Stimulated activated CD8-positive, alpha-beta memory T cell treated with anti-CD3 and anti-CD28 coated beads, Interleukin-4, amount 100 ng/mL, for 4 hours (primary cell): ENCODE measurements around the gene RFNG.

Experiments
- DNase-seq, 2 donors: peaks; one replicate each; pipeline ENCODE4 v3.0.0-alpha.2; 2020; ENCODE audit warnings: low read depth in 2 of 2, low spot score in 1 of 2

The RFNG gene

DNA sequence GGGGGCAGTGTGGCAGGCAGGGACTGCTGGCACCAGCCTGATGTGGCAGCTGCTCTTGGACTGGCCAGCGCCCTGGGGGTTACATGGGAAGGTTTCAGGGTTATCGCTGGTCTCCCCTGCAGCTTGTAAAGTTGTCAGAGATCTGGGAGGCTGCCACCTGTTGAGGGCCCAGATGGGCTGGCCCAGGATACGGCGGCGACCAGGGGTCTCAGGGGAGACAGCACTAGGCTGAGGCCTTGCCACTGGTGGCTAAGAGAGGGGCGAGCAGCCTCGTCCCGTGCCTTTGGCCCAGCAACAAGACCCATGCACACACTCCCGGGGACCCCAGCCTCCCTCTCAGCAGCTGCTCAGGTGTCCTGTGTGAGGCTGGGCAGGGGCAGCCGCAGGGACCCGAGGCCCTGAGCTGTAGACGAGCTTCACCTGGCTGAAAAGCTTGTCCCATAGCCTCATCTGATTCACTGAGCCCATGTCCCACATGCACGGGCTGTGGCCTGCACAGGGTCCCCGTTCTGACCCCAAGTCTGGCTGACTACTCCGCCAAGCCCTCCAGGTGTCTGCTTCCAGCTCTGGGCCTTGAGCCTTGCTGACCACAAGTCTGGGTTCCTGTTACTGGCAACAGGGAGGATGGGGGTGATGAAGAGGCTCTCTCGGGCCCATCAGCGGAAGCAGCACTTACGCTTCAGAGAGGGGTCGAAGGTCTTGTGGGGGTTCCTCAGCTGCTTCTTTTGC is 7.8 kb upstream of the RFNG start:
- no peak for DNase-seq

- no peak for DNase-seq
Measured at GRCh38 chr17:82058855-82059249, 7.2 kb upstream of the RFNG start.

GRCh38 chr17:82058230-82058854 is 6.7 kb upstream of the RFNG start:
- no peak for DNase-seq

DNA sequence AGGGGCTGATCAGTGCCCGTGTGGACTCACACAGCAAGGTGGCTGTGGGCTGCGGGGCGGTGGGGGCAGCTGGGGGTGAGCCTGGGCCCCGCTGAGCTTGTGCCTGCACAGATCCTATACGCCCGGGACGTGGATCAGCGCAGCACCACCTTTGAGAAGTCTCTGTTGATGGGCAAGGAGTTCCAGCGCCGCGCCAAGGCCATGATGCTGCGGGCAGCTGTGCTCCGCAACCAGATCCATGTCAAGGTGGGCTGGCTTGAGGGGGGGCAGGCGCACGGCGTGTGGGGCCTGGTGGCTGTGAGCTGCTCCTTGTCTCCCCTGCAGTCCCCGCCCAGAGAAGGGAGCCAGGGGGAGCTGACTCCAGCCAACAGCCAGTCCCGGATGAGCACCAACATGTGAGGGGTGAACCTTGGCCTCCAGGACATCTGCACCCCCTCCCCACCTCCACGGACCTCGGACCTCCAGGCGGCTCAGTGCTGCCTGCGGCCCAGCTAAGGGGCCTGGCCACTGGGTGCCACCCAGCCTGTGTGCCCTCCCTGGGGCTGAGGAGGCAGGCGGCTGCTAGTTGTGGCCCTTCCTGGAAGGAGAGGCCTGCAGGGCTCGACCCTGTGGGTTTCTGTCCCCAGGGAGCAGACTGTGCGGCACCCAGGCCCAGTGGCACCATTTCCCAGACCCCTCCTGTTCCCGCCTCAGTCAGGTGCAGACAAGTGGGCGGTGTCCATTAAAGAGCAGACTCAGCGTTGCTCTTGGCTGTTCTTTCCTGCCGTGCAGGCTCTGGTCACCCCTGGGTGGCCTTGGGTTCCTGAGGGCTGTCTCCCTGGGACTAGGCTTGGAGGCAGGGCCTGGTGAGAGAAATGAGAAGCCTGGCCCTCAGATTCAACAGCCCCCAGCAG is 5.4 kb upstream of the RFNG start:
- DNase-seq = no peak

DNA sequence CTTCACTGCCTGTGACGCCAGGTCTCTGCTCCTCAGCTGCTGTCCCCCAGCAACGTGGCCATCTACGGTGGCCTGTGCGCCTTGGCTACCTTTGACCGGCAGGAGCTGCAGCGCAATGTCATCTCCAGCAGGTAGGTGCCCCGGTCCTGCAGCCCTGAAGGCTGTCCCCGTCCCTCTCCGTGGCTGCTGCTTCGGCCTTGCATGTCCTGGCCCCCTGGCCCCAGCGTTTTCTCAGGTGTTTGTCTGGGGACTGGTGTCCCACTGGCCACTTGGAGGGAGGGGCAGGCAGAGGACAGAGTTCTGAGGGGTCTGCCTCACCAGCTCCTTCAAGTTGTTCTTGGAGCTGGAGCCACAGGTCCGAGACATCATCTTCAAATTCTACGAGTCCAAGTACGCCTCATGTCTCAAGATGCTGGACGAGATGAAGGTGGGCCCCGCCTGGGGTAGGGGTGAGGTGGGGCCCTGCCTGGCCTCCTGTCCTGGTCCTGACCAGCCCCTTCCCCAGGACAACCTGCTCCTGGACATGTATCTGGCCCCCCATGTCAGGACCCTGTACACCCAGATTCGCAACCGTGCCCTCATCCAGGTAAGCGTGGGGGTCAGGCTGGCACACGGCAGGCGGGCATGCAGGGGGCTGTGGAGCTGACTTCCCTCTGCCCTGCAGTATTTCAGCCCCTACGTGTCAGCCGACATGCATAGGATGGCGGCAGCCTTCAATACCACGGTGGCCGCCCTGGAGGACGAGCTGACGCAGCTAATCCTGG is 4.5 kb upstream of the RFNG start:
- no peak for DNase-seq

GRCh38 chr17:82055023-82055964 is 3.7 kb upstream of the RFNG start:
- DNase-seq = no peak

DNA sequence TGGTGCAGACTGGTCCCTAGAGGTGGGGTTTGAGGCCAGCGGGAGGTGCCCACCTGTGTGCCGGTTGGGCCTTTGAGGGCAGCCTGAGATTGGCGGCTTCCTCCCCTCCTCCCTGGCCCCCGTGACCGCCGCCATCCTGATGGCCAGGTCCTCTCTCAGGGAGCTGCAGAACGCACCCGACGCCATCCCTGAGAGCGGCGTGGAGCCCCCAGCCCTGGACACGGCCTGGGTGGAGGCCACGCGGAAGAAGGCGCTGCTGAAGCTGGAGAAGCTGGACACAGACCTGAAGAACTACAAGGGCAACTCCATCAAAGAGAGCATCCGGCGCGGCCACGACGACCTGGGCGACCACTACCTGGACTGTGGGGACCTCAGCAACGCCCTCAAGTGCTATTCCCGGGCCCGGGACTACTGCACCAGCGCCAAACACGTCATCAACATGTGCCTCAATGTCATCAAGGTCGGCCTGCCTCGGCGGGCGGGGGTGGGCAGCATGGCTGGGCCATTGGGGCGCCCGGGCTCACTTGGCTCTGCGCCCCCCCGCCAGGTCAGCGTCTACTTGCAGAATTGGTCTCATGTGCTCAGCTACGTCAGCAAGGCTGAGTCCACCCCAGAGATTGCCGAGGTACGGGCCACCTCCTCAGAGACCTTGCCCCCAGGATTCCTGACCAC is 2.9 kb upstream of the RFNG start:
- no peak for DNase-seq

DNA sequence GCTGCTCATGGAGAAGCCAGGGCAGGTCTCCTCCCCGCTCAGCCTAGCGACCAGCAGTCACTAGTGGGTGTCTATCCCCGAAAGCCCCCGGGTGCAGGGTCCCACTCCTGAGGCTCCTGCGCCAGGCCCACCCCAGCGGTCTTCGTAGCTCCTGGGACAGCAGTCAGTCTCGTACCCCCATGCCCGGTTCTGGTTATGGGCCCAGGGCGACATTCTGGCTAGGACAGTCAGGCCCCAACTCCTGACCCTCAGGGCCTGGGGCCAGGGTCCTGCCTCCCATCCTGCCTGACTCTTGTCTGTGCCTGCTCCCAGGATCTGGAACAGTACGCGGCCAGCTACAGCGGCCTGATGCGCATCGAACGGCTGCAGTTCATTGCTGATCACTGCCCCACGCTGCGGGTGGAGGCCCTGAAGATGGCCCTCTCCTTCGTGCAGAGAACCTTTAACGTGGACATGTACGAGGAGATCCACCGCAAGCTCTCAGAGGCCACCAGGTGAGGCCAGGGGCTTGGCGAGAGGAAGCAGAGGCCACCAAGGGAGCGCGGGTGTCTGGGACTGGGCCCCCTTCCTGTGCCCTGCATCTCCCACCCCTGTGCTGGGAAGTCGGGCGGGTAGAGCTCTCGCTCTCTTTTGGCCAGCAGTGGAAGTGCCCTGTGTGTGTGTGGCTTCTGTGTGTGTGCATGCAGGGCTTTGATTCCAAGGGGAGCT is 2.1 kb upstream of the RFNG start:
- DNase-seq = no peak

DNA sequence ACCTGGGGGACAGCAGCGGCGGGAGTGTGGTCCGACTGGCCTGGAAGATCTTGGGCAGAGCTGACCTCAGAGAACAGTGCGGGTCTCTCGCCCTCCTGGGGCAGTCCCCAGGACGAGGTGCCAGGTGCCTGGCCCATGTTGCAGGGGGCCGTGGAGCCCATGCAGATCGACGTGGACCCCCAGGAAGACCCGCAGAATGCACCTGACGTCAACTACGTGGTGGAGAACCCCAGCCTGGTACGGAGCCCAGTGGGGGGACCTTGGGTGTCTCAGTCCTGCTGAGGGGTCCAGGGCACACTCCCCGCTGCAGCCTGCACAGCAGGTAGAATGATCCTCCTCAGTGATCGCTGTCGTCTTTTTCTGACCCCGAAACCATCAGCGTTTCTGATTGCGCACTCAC is 1.5 kb upstream of the RFNG start:
- DNase-seq = no peak

DNA sequence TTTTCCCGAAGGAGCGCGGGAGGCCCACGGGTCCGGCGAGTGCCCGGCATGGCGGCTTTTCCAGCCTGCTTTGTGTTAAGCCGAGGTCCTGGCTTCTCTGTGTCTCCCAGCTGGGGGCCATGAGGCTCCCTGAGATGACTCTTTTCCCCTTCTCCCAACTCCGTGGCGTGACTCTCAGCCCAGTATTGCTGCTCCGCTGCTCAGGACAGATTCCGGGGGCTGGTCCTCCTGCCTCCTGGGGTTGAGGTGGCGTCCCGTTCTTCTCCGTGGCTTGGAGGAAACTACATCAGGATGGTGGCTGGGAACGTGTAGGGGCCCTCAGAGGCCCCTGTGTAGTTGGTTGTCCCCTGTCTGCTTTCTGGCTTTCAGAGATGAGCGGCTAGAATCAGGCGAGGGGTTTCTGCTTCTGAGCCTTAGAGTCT is 1.0 kb upstream of the RFNG start:
- no peak for DNase-seq

DNA sequence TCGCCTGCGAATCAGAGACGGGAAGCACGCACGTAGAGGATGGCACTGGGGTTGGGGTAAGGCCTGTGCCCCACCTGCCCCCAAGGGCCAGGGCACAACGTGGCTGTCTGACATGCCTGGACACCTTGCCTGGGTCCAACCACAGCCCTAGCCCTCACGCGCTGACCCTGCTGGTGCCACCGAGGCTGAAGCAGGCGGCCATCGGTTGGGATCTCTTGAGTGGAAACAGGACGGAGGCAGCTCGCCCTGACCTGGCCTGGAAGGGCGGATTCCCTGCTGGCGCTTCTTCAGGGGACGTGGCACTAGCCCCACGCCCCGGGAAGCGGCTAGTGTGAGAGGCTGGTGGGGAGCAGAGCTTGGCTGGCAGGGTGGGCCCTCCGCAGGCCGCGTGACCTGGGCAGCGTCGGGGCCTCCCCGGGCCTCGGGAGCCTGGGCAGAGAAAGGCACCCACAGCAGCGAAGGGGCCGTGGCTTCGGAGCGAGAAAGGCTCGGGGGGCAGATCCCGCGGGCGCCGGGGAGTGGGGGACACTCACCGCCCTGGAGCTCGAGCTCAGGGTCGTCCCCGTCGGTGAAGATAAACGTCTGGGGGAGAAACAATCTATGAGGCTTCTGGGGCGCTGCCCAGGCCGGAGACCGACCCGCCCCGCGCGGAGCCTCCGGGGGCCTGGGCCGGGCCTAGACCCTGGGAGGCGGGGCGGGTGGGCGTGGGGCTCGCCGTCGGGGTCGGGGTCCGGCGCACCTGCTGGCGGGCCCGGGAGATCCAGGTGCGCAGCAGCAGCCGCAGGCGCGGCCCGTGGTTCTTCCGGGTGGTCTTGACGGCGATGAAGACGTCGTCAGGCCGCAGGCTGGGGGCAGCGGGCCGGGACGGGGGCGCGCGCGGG is 610 bp downstream of the RFNG start:
- no peak for DNase-seq

DNA sequence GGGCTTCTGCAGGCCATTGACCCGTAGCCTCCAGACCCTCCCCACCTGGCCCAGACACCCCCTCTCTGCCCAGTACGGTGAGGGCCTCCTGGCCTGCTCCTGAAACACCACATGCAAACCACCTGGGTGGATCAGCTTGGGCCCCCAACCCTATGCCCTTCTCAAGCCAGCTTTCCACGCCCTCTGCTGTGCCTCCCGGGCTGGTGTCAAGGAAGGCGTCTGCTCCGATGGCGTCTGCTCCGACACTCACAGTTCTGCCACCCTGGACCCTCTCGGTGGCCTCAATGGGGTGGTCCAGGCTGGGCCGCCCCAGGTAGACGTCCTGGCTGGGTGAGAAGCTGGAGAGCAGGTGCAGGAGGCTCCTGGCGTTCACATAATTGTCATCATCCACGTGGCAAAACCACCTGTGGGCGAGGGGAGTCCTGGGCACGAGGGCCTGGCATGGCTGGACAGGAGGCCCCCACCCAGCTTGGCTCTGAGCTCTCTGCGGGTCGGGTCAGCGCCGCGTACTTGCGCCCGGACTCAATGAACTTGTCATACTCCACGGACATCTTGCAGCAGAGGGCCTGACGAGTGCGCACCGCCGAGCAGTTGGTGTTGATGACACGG is 1.4 kb downstream of the RFNG start:
- DNase-seq = no peak

DNA sequence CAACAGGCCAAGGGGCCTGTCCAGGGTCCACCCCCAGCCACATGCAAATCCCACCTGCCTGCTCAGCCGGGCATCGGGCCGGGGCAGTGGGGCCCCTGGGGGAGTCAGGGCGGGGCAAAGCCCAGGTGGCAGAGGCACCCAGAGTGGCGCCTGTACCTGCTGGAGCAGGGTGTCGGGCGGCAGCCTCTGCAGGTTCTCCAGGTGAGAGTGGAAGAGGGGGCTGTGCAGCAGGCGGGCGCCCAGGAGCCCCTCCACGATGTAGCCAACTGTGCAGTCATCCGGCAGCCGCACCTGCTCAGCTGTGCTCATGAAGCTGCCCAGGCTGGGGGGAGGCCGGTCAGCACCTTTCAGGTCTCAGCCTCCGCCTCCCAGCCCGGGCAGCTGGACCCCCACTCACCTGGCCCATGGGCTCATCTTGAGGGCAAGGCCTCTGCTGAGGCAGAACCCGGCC is 2.1 kb downstream of the RFNG start:
- DNase-seq = no peak

DNA sequence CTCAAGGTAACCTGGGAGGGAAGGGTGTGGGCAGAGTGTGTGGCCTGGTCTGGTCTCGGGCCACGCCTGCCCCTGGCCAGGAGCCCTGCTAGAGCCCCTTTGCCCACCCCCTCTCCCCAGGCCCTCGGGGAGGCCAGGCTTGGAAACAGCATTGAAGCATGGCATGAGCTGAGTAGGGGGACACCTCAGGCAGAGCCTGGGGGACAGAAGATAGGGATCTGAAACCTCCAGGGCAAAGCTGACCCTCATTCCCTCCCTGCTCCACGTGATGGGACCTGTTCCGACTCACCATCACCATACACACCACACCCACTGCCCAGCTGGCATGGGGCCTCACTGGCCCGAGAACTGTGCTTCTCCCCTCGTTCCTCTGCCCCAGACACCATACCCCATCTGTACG is 2.5 kb downstream of the RFNG start:
- no peak for DNase-seq

DNA sequence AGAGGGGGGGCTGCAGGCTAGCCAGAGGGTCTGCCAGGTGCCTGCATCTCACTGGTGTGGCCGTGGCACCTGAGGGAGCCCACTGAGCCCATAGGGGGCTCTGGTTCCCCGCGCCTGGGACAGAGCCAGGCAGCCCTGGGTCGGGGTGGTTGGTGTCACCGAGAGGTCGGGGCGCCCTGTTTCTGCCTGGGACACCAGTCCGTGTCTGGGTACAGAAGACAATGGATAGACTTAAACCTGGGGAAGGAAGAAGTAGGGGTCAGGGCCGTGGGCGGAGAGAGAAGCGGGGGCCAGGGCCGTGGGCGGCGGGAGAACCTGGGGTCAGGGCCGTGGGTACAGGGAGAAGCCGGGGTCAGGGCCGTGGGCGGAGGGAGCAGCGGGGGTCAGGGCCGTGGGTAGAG is 3.0 kb downstream of the RFNG start:
- no peak for DNase-seq

DNA sequence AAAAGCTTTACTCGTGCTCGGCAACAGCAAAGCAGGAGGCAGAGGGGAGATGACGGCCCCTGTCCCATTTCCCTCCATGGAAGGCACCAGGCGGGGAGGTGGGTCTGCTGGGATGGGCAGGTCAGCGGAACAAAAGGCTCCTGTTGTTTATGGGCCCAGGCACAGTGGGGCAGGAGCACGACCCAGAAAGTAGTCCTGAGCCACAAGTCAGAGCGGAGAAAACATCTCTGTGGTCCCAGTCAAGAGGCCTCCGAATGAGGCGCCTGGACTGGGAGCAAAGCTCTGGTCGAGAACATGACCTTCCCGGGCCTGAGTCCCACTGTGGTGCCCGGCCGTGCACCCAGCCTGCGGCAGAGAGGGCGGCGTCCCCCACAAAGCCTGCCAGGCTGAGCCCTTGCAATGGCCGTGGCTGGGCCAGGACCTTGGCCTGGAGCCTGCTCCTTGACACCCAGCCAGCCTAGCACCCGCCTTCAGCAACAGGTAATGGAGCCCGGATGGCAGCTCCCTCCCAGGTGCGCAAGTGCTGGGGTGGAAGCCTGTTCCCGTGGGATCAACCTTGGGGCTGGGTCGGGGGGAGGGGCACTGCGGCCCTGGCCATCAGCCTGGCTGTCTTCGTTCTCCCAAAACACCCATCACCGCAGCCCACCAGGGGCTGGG is 3.6 kb downstream of the RFNG start:
- no peak for DNase-seq

DNA sequence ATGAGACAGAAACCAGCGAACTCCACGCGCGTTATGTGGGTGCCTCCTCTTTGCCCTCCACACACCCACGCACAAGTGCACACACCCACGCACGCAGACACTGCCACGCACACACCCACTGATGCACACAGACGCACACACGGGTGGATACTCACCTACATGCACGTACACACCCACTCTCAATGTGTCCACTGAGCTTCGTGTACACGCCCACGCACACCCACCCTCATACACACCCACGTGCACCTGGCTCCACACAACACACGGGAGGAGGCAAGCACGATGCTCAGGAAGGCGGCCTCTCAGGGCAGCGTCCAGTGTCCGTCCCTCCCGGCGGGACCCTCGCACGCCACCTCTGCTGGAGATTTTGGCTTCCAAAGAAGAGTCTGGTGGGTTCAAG is 4.2 kb downstream of the RFNG start:
- no peak for DNase-seq
